ENCODE data around the gene MRPL10. TPM values are rescaled to one million over a fixed set of nuclear protein-coding genes. Genes with fewer than 3 reads are reported as not detected.

The MRPL10 gene
- total and polyA plus RNA-seq, 2 of the 8 experiments (the other 6 are each of a cell fraction or from before 2014, with no cell fraction given) = 85.3 to 214 TPM

DNA sequence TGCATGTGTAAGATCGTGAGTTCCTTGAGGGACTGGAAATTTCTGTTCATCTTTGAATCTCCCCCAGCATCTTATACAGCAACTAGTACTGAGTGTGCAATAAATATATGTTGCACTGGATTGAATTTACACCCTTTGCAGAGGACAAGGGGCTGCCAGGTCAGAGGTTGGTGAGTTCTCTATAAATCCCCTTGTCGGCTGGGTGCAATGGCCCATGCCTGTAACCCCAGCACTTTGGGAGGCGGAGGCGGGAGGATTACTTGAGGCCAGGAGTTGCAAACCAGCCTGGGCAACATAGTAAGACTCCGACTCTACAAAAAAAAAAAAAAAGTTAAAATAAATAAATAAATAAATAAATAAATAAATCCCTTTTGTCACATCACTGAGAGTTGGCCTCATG, 29.0 kb upstream of the MRPL10 start:
- H3K27me3 ChIP-seq (replicated peaks in 1 of 4; ENCODE audit: control insufficient read depth in 3 of 4, extremely low read depth in 1 of 4, insufficient read depth in 3 of 4, low read length in 3 of 4) = peaks cover 0 to 17% (median 10%) of the 10 kb centered on the region in 4 experiments; a peak in 6 of 7 replicates
- H3K23me2 ChIP-seq (ENCODE audit: low read depth, low read length) = no peaks in the 10 kb centered on the region
- no peak overlapping the region for H2BK5ac ChIP-seq (ENCODE audit: low read depth, low read length)
- H3K4ac ChIP-seq (replicated peaks; ENCODE audit: insufficient read length, low read depth, low read length) = no peak overlapping the region
- H2BK15ac ChIP-seq (ENCODE audit: low read length) = no peak overlapping the region
- no peak overlapping the region for H2BK12ac ChIP-seq (ENCODE audit: low read depth, low read length)
- H3K27ac ChIP-seq (ENCODE audit: low read depth, low read length) = no peak overlapping the region
- no peaks in the 10 kb centered on the region for H3K9me3 ChIP-seq (ENCODE audit: insufficient read depth in 2 of 2, low read depth in 1 of 2, low read length in 1 of 2)
- CTCF ChIA-PET (ENCODE audit: partially characterized antibody) = interaction anchor here (1.2 to 33.0 kb wide), 3 partner anchors 17 to 87 kb away, joined by 3 to 1206 read pairs (median 373); partner anchors contain the start of genes SCRN2, SP2 and SP6
- H4K8ac ChIP-seq (ENCODE audit: extremely low read depth, insufficient read depth, low read length) = no peak overlapping the region
- WGBS, 2 experiments (ENCODE audit: extremely low coverage in 1 of 2, insufficient coverage in 1 of 2, insufficient read length in 1 of 2, insufficient replicate concordance in 2 of 2, low coverage in 1 of 2, low lambda C conversion rate in 2 of 2, missing lambda C conversion rate in 1 of 2) = 92% methylated on average over 4 of the region's 5 CpGs; no CpG with 5 or more reads in 1 of the 2 experiments
- no peak overlapping the region for H4K91ac ChIP-seq (replicated peaks; ENCODE audit: insufficient read length, low read length)
- no peak overlapping the region for H3K4me2 ChIP-seq (ENCODE audit: insufficient read depth in 1 of 2, low read depth in 2 of 2, low read length in 2 of 2)
- no peak overlapping the region for H2AK5ac ChIP-seq (ENCODE audit: low read depth, low read length)
- POLR2A ChIA-PET (ENCODE audit: partially characterized antibody) = interaction anchor here (1.2 to 3.0 kb wide), 4 partner anchors 10 to 17 kb away, joined by 3 to 10 read pairs (median 6); partner anchors contain the start of gene SP6
- no peak overlapping the region for H3K23ac ChIP-seq (ENCODE audit: insufficient read length)
- DNase-seq (ENCODE audit: low read depth in 1 of 2, low spot score in 2 of 2) = no peak
- FAIRE-seq = no peak
- TF ChIP-seq SAP30 (IDR thresholded peaks at IDR 0.05; ENCODE audit: insufficient read depth, insufficient replicate concordance, low read length) (no peak), TAF1 (IDR thresholded peaks at IDR 0.05; ENCODE audit: low read depth, low read length) (no peak), TAF7 (optimal IDR thresholded peaks at IDR 0.05; ENCODE audit: borderline replicate concordance, low read depth, low read length) (no peak), PHF8 (conservative IDR thresholded peaks at IDR 0.05; ENCODE audit: low read depth, low read length) (no peak), EP300 (IDR thresholded peaks at IDR 0.05; ENCODE audit: borderline replicate concordance in 1 of 2, low read depth in 2 of 2, low read length in 2 of 2) (no peak), BRCA1 (IDR thresholded peaks at IDR 0.05; ENCODE audit: low read depth, low read length) (no peak), BCL11A (IDR thresholded peaks at IDR 0.05; ENCODE audit: low read depth in 2 of 2, low read length in 2 of 2) (no peak), HDAC6 (IDR thresholded peaks at IDR 0.05; ENCODE audit: low read depth, low read length) (no peak), KDM4A (IDR thresholded peaks at IDR 0.05; ENCODE audit: low read depth, low read length, severe bottlenecking) (no peak), SUZ12 (IDR thresholded peaks at IDR 0.05; ENCODE audit: low read length) (no peak), SIX5 (IDR thresholded peaks at IDR 0.05; ENCODE audit: low read depth, low read length) (no peak)
- TF ChIP-seq, protein P1, sequence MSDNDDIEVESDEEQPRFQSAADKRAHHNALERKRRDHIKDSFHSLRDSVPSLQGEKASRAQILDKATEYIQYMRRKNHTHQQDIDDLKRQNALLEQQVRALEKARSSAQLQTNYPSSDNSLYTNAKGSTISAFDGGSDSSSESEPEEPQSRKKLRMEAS (IDR thresholded peaks at IDR 0.05) = no peak
- no peak overlapping the region for H2BK120ac ChIP-seq (replicated peaks; ENCODE audit: low read depth, low read length)
- no peaks in the 10 kb centered on the region for H3K36me3 ChIP-seq (ENCODE audit: control insufficient read depth in 2 of 4, insufficient read depth in 4 of 4, low read length in 3 of 4)
- no peak overlapping the region for H3K4me3 ChIP-seq (ENCODE audit: extremely low read depth in 1 of 4, insufficient read depth in 2 of 4, low read depth in 3 of 4, low read length in 4 of 4)
- H3K56ac ChIP-seq (replicated peaks; ENCODE audit: insufficient read length, low read depth, low read length) = no peak overlapping the region
- H3K79me2 ChIP-seq (ENCODE audit: control insufficient read depth in 1 of 2, insufficient read depth in 2 of 2, low read length in 2 of 2) = no peaks in the 10 kb centered on the region
- H3K9ac ChIP-seq (replicated peaks in 1 of 4; ENCODE audit: extremely low read depth in 1 of 4, low read depth in 3 of 4, low read length in 3 of 4) = no peak overlapping the region
- peaks cover 0 to 5% (median 0%) of the 10 kb centered on the region in 4 experiments; a peak in 2 of 7 replicates for H3K4me1 ChIP-seq (replicated peaks in 1 of 4; ENCODE audit: control insufficient read depth in 3 of 4, insufficient read depth in 4 of 4, low read length in 3 of 4)
- H3K18ac ChIP-seq (ENCODE audit: extremely low read depth, low read length) = no peak overlapping the region
- no peak overlapping the region for H3K14ac ChIP-seq (ENCODE audit: insufficient read length)
- H2AFZ ChIP-seq (ENCODE audit: low read length) = no peak overlapping the region
- H3K79me1 ChIP-seq (ENCODE audit: low read depth, low read length) = no peaks in the 10 kb centered on the region
- no peak overlapping the region for H4K5ac ChIP-seq (ENCODE audit: insufficient read length, low read depth, low read length)
- no peak overlapping the region for H2BK20ac ChIP-seq (ENCODE audit: low read length)
- no peaks in the 10 kb centered on the region for H4K20me1 ChIP-seq (replicated peaks in 1 of 2; ENCODE audit: control insufficient read depth in 1 of 2, insufficient read depth in 2 of 2, low read length in 2 of 2)

Measured in H1 (cell line).